DND-41 (cell line): ENCODE results near the gene MAT1A.

ENCODE experiments used
- ATAC-seq: fragments of 200-7000 bp; cut with Tn5 transposase; 3 replicates; pipeline ENCODE4 v1.9.1; 2021; ENCODE audit warnings: low read depth; ENCODE audit not compliant: insufficient read depth
- DNase-seq: peaks from one replicate; pipeline ENCODE4 v3.0.0-alpha.2; 2020
- H2AFZ ChIP-seq: 2 replicates; pipeline ENCODE4 v1.6.0; 2012; ENCODE audit warnings: low read depth, low read length
- H3K27ac ChIP-seq: 2 replicates; pipeline ENCODE4 v1.5.1; 2012; ENCODE audit warnings: low read length, inconsistent platforms
- H3K27me3 ChIP-seq: fragments of 200-600 bp; sonication (generic); 2 replicates; pipeline ENCODE4 v1.6.0; 2012; ENCODE audit warnings: low read length, mild to moderate bottlenecking, inconsistent platforms; ENCODE audit not compliant: insufficient read depth, poor library complexity
- H3K36me3 ChIP-seq: 2 replicates; pipeline ENCODE4 v1.5.1; 2012; ENCODE audit warnings: low read length, inconsistent platforms; ENCODE audit not compliant: insufficient read depth
- H3K4me1 ChIP-seq: 2 replicates; pipeline ENCODE4 v1.5.1; 2012; ENCODE audit warnings: mild to moderate bottlenecking, low read length; ENCODE audit not compliant: insufficient read depth
- H3K4me2 ChIP-seq: 2 replicates; pipeline ENCODE4 v1.6.0; 2012; ENCODE audit warnings: mild to moderate bottlenecking, moderate library complexity, low read length, inconsistent platforms; ENCODE audit not compliant: insufficient read depth
- H3K4me3 ChIP-seq, 2 experiments: fragments of 200-600 bp in 1 of 2; shearing (Covaris generic) in 1 of 2; 2 replicates each; pipeline ENCODE4 v1.5.1; 2012 to 2016; ENCODE audit warnings: inconsistent platforms in 2 of 2, low read length in 2 of 2, mild to moderate bottlenecking in 2 of 2, low read depth in 1 of 2, moderate library complexity in 1 of 2
- H3K79me2 ChIP-seq: 2 replicates; pipeline ENCODE4 v1.6.0; 2012; ENCODE audit warnings: low read length, inconsistent platforms; ENCODE audit not compliant: insufficient read depth
- H3K9ac ChIP-seq: 2 replicates; pipeline ENCODE4 v1.6.0; 2012; ENCODE audit warnings: low read depth, mild to moderate bottlenecking, inconsistent platforms, low read length, moderate library complexity
- H3K9me3 ChIP-seq: 2 replicates; pipeline ENCODE4 v1.5.1; 2012; ENCODE audit warnings: low read length, moderate library complexity, mild to moderate bottlenecking, inconsistent platforms; ENCODE audit not compliant: insufficient read depth, severe bottlenecking
- H4K20me1 ChIP-seq: 2 replicates; pipeline ENCODE4 v1.6.0; 2012; ENCODE audit warnings: low read length; ENCODE audit not compliant: insufficient read depth
- CTCF ChIP-seq: IDR thresholded peaks from 2 replicates; pipeline ENCODE4 v1.5.1; 2012; ENCODE audit warnings: borderline replicate concordance, low read length, moderate library complexity, mild to moderate bottlenecking; ENCODE audit not compliant: poor library complexity, severe bottlenecking; ENCODE audit errors: extremely low read depth
- EZH2 ChIP-seq: IDR thresholded peaks from 3 replicates; pipeline ENCODE4 v1.6.1; 2012; ENCODE audit warnings: borderline replicate concordance, low read depth, mild to moderate bottlenecking, moderate library complexity, low read length, inconsistent platforms; ENCODE audit not compliant: severe bottlenecking

MAT1A gene

GRCh38 chr10:80261316-80262030 lies 28.0 kb downstream of the MAT1A start:
- H3K4me1 ChIP-seq, result no peaks in the 10 kb centered on the region
- no peak overlapping the region for H3K27ac ChIP-seq
- no peak overlapping the region for H3K9ac ChIP-seq
- H3K4me2 ChIP-seq, result no peak overlapping the region
- TF ChIP-seq CTCF (no peak), EZH2 (no peak)
- no peaks in the 10 kb centered on the region for H3K27me3 ChIP-seq
- 0 out of 2 replicates have a peak, but pooled peaks cover 4% of the 10 kb centered on the region for H4K20me1 ChIP-seq
- ATAC-seq (no peak), DNase-seq (no peak)
- H2AFZ ChIP-seq, result no peak overlapping the region
- H3K79me2 ChIP-seq, result no peaks in the 10 kb centered on the region
- H3K4me3 ChIP-seq, result no peak overlapping the region
- no peaks in the 10 kb centered on the region for H3K36me3 ChIP-seq
- H3K9me3 ChIP-seq, result no peaks in the 10 kb centered on the region

GRCh38 chr10:80260295-80261243 lies 28.9 kb downstream of the MAT1A start:
- Histone ChIP-seq H3K4me3 (no peak overlapping the region), H4K20me1 (0 out of 2 replicates have a peak, but pooled peaks cover 4% of the 10 kb centered on the region), H3K9ac (no peak overlapping the region), H3K27ac (no peak overlapping the region), H3K27me3 (no peaks in the 10 kb centered on the region), H3K79me2 (no peaks in the 10 kb centered on the region), H3K9me3 (no peaks in the 10 kb centered on the region), H3K4me2 (no peak overlapping the region), H2AFZ (no peak overlapping the region), H3K4me1 (no peaks in the 10 kb centered on the region), H3K36me3 (no peaks in the 10 kb centered on the region)
- ATAC-seq (peak; percentile 56; the same call in 2 of the 3 replicates), DNase-seq (peak; percentile 39)
- TF ChIP-seq EZH2, result no peak
- peak; percentile 96 for TF ChIP-seq CTCF

GRCh38 chr10:80259405-80259871 lies 30.0 kb downstream of the MAT1A start:
- no peak overlapping the region for H2AFZ ChIP-seq
- no peak overlapping the region for H3K27ac ChIP-seq
- H3K4me3 ChIP-seq, result no peak overlapping the region
- no peaks in the 10 kb centered on the region for H3K36me3 ChIP-seq
- H4K20me1 ChIP-seq, result 0 out of 2 replicates have a peak, but pooled peaks cover 4% of the 10 kb centered on the region
- H3K4me2 ChIP-seq, result no peak overlapping the region
- no peak for DNase-seq
- TF ChIP-seq EZH2, result no peak
- no peak for TF ChIP-seq CTCF
- no peaks in the 10 kb centered on the region for H3K27me3 ChIP-seq
- no peaks in the 10 kb centered on the region for H3K9me3 ChIP-seq
- no peak for ATAC-seq
- no peaks in the 10 kb centered on the region for H3K79me2 ChIP-seq
- no peak overlapping the region for H3K9ac ChIP-seq
- no peaks in the 10 kb centered on the region for H3K4me1 ChIP-seq
